Measurements from ENCODE around the gene GNAI2. TPM values are rescaled to one million over a fixed set of nuclear protein-coding genes. Genes with fewer than 3 reads are reported as not detected.
A peak's percentile ranks its signal among the peaks of the same experiment; 100 is the strongest.
"Not testable (repeated sequence)": the region's sequence is repeated elsewhere in the genome, so short reads cannot be mapped to it uniquely, and the experiment has no call there.

GNAI2 gene
- polyA plus RNA-seq, 1 donor: 181 TPM

- DNase-seq: no peak
Measured at GRCh38 chr3:50263478-50264382, 27.7 kb downstream of the GNAI2 start.

GRCh38 chr3:50264383-50264963 lies 28.5 kb downstream of the GNAI2 start:
- peak; percentile 96 for DNase-seq

GRCh38 chr3:50264964-50265485 lies 29.0 kb downstream of the GNAI2 start:
- no peak for DNase-seq

GRCh38 chr3:50265571-50265970 lies 29.6 kb downstream of the GNAI2 start:
- no peak for DNase-seq

GRCh38 chr3:50266017-50266416 lies 30.0 kb downstream of the GNAI2 start:
- no peak for DNase-seq

GRCh38 chr3:50266836-50267235 lies 30.8 kb downstream of the GNAI2 start:
- DNase-seq: no peak

GRCh38 chr3:50267280-50267913 lies 31.4 kb downstream of the GNAI2 start:
- peak; percentile 73 for DNase-seq

- no peak for DNase-seq
Measured at GRCh38 chr3:50268276-50268675, 32.3 kb downstream of the GNAI2 start.

GRCh38 chr3:50268703-50269451 lies 32.9 kb downstream of the GNAI2 start, which contains the start of gene SEMA3B:
TSS of gene SEMA3B (plus strand) at chr3:50269147. CDS start at chr3:50269241, 94 bp downstream.
- DNase-seq: no peak

GRCh38 chr3:50269460-50269859 lies 33.5 kb downstream of the GNAI2 start:
- DNase-seq: no peak

GRCh38 chr3:50269977-50270413 lies 34.0 kb downstream of the GNAI2 start:
- DNase-seq: no peak

- DNase-seq: no peak
Measured at GRCh38 chr3:50270422-50271224, 34.6 kb downstream of the GNAI2 start.

GRCh38 chr3:50271314-50271936 lies 35.4 kb downstream of the GNAI2 start:
- DNase-seq: no peak

GRCh38 chr3:50272538-50272910 lies 36.5 kb downstream of the GNAI2 start:
- not testable (repeated sequence) for DNase-seq

GRCh38 chr3:50272911-50273688 lies 37.1 kb downstream of the GNAI2 start:
- peak; percentile 84 for DNase-seq

GRCh38 chr3:50273689-50274065 lies 37.7 kb downstream of the GNAI2 start:
- DNase-seq: no peak

GRCh38 chr3:50274371-50275104 lies 38.5 kb downstream of the GNAI2 start:
- no peak for DNase-seq

- no peak for DNase-seq
Measured at GRCh38 chr3:50275141-50275995, 39.4 kb downstream of the GNAI2 start.

All from left kidney (tissue), 2 donors.